Medulla oblongata (tissue), 1 donor: ENCODE data around the gene EGLN3.
"Not testable (repeated sequence)": the region's sequence is repeated elsewhere in the genome, so short reads cannot be mapped to it uniquely, and the experiment has no call there.

Experiments used
- DNase-seq: peaks from one replicate; pipeline ENCODE4 v3.0.0-alpha.2; 2015; ENCODE audit errors: extremely low spot score

EGLN3 gene

GRCh38 chr14:33936391-33936790 is 14.5 kb downstream of the EGLN3 start:
- no peak for DNase-seq

GRCh38 chr14:33934938-33935337 is 15.9 kb downstream of the EGLN3 start:
- no peak for DNase-seq

GRCh38 chr14:33934043-33934750 is 16.7 kb downstream of the EGLN3 start:
- no peak for DNase-seq

- DNase-seq, result no peak
These were observed 17.4 kb downstream of the EGLN3 start for GRCh38 chr14:33933386-33933933.

- DNase-seq, result no peak
These were observed 18.1 kb downstream of the EGLN3 start for GRCh38 chr14:33932576-33933345.

GRCh38 chr14:33932033-33932432 is 18.8 kb downstream of the EGLN3 start:
- no peak for DNase-seq

- DNase-seq, result no peak
These were observed 19.4 kb downstream of the EGLN3 start for GRCh38 chr14:33931461-33931860.

GRCh38 chr14:33930439-33930838 is 20.4 kb downstream of the EGLN3 start:
- no peak for DNase-seq

- no peak for DNase-seq
These were observed 21.0 kb downstream of the EGLN3 start for GRCh38 chr14:33929799-33930408.

- DNase-seq, result no peak
These were observed 22.0 kb downstream of the EGLN3 start for GRCh38 chr14:33928895-33929294.

- DNase-seq, result no peak
These were observed 22.9 kb downstream of the EGLN3 start for GRCh38 chr14:33927944-33928343.

- DNase-seq, result not testable (repeated sequence)
These were observed 23.9 kb downstream of the EGLN3 start for GRCh38 chr14:33926967-33927366.

- DNase-seq, result no peak
These were observed 24.9 kb downstream of the EGLN3 start for GRCh38 chr14:33925946-33926345.

- DNase-seq, result no peak
These were observed 25.6 kb downstream of the EGLN3 start for GRCh38 chr14:33925235-33925634.

GRCh38 chr14:33924566-33925100 is 26.2 kb downstream of the EGLN3 start:
- DNase-seq, result no peak

GRCh38 chr14:33922125-33922524 is 28.7 kb downstream of the EGLN3 start:
- DNase-seq, result no peak

GRCh38 chr14:33918256-33918655 is 32.6 kb downstream of the EGLN3 start:
- no peak for DNase-seq

- no peak for DNase-seq
These were observed 33.2 kb downstream of the EGLN3 start for GRCh38 chr14:33917661-33918060.

GRCh38 chr14:33916663-33917565 is 34.0 kb downstream of the EGLN3 start:
- no peak for DNase-seq

- no peak for DNase-seq
These were observed 35.2 kb downstream of the EGLN3 start for GRCh38 chr14:33915682-33916081.
